Measurements from ENCODE around the gene MAPK13. TPM values are rescaled to one million over a fixed set of nuclear protein-coding genes. Genes with fewer than 3 reads are reported as not detected.
"Not testable (repeated sequence)": the region's sequence is repeated elsewhere in the genome, so short reads cannot be mapped to it uniquely, and the experiment has no call there.

Gene MAPK13
- total RNA-seq, 1 donor from 2014 or later, result 17.2 TPM

GRCh38 chr6:36114798-36115408 is 15.4 kb upstream of the MAPK13 start:
- DNase-seq (ENCODE audit: low read depth), result no peak

- no peak for DNase-seq (ENCODE audit: low read depth)
Observed at GRCh38 chr6:36115412-36115811, 14.9 kb upstream of the MAPK13 start.

- no peak for DNase-seq (ENCODE audit: low read depth)
Observed at GRCh38 chr6:36116066-36116864, 14.0 kb upstream of the MAPK13 start.

GRCh38 chr6:36116943-36117342 is 13.4 kb upstream of the MAPK13 start:
- DNase-seq (ENCODE audit: low read depth), result no peak

GRCh38 chr6:36117658-36118549 is 12.4 kb upstream of the MAPK13 start:
- DNase-seq (ENCODE audit: low read depth), result no peak

GRCh38 chr6:36118550-36119107 is 11.7 kb upstream of the MAPK13 start:
- DNase-seq (ENCODE audit: low read depth), result peak; percentile 71

- DNase-seq (ENCODE audit: low read depth), result no peak
Observed at GRCh38 chr6:36119209-36119608, 11.1 kb upstream of the MAPK13 start.

- no peak for DNase-seq (ENCODE audit: low read depth)
Observed at GRCh38 chr6:36120018-36120417, 10.3 kb upstream of the MAPK13 start.

- DNase-seq (ENCODE audit: low read depth), result no peak
Observed at GRCh38 chr6:36120539-36120938, 9.8 kb upstream of the MAPK13 start.

- peak; percentile 70 for DNase-seq (ENCODE audit: low read depth)
Observed at GRCh38 chr6:36120979-36121786, 9.1 kb upstream of the MAPK13 start.

GRCh38 chr6:36121787-36122494 is 8.4 kb upstream of the MAPK13 start:
- DNase-seq (ENCODE audit: low read depth), result no peak

- DNase-seq (ENCODE audit: low read depth), result no peak
Observed at GRCh38 chr6:36122495-36123269, 7.6 kb upstream of the MAPK13 start.

GRCh38 chr6:36123270-36124139 is 6.8 kb upstream of the MAPK13 start:
- peak; percentile 55 for DNase-seq (ENCODE audit: low read depth)

GRCh38 chr6:36124346-36124745 is 6.0 kb upstream of the MAPK13 start:
- DNase-seq (ENCODE audit: low read depth), result not testable (repeated sequence)

GRCh38 chr6:36124881-36125280 is 5.4 kb upstream of the MAPK13 start:
- DNase-seq (ENCODE audit: low read depth), result no peak

GRCh38 chr6:36125575-36125974 is 4.7 kb upstream of the MAPK13 start:
- no peak for DNase-seq (ENCODE audit: low read depth)

GRCh38 chr6:36126121-36126520 is 4.2 kb upstream of the MAPK13 start:
- DNase-seq (ENCODE audit: low read depth), result no peak

- DNase-seq (ENCODE audit: low read depth), result peak; percentile 44
Observed at GRCh38 chr6:36126553-36127458, 3.5 kb upstream of the MAPK13 start.

All from renal cortical epithelial cell (primary cell).